ENCODE data around the gene SLC7A9. TPM values are rescaled to one million over a fixed set of nuclear protein-coding genes. Genes with fewer than 3 reads are reported as not detected.

Gene SLC7A9
- polyA plus RNA-seq, 1 of the 3 experiments (the other 2 are of a cell fraction) = not detected

- TF ChIP-seq USF2 (IDR thresholded peaks at IDR 0.05; ENCODE audit: borderline replicate concordance, low read depth, low read length) (no peak), MEF2A (IDR thresholded peaks at IDR 0.05; ENCODE audit: borderline replicate concordance, low read depth) (no peak)
These were observed 88.3 kb downstream of the SLC7A9 start (continued) for GRCh38 chr19:32781280-32781679.

Small RNA genes within 50 kb of the gene (small RNA-seq; reads per million reads assigned to genes)
- gene RN7SKP22 = 0 to 1.6 (median 0.13) reads per million in 7 experiments

Other genes starting within 250 kb of the SLC7A9 start
- 16.5 and 21.3 TPM in 2 replicates for gene ANKRD27, start 194.6 kb downstream of the SLC7A9 start, polyA plus RNA-seq (2012; rRNA removed)
- gene RGS9BP, start 193.9 kb downstream of the SLC7A9 start, polyA plus RNA-seq (2012; rRNA removed) = 0.18 and 0.21 TPM in 2 replicates
- 6.2 and 6.7 TPM in 2 replicates for gene NUDT19, start 177.9 kb downstream of the SLC7A9 start, polyA plus RNA-seq (2012; rRNA removed)
- gene TDRD12, start 150.0 kb downstream of the SLC7A9 start, polyA plus RNA-seq (2012; rRNA removed) = 0.05 and 0.08 TPM in 2 replicates
- gene CEP89, start 102.2 kb upstream of the SLC7A9 start, polyA plus RNA-seq (2012; rRNA removed) = 15.7 and 16.4 TPM in 2 replicates
- gene FAAP24, start 102.5 kb upstream of the SLC7A9 start, polyA plus RNA-seq (2012; rRNA removed) = 3.3 and 3.9 TPM in 2 replicates
- 7.0 and 9.2 TPM in 2 replicates for gene RHPN2, start 195.1 kb upstream of the SLC7A9 start, polyA plus RNA-seq (2012; rRNA removed)
- gene GPATCH1, start 211.4 kb upstream of the SLC7A9 start, polyA plus RNA-seq (2012; rRNA removed) = 5.9 and 6.3 TPM in 2 replicates

Data from SK-N-SH (cell line).